Fibroblast of the aortic adventitia (primary cell): Measurements from ENCODE around the gene PRKN. TPM values are rescaled to one million over a fixed set of nuclear protein-coding genes. Genes with fewer than 3 reads are reported as not detected.
A peak's percentile ranks its signal among the peaks of the same experiment; 100 is the strongest.
"Not testable (repeated sequence)": the region's sequence is repeated elsewhere in the genome, so short reads cannot be mapped to it uniquely, and the experiment has no call there.

ENCODE experiments used
- DNase-seq: peaks from one replicate; pipeline ENCODE4 v3.0.0-alpha.2; 2010; ENCODE audit warnings: low read depth
- H3K4me3 ChIP-seq: 2 replicates; pipeline ENCODE4 v1.5.1; 2011; ENCODE audit warnings: low read depth, mild to moderate bottlenecking, control low read depth, low read length, moderate library complexity
- CTCF ChIP-seq: IDR thresholded peaks from 2 replicates; pipeline ENCODE4 v1.5.1; 2011; ENCODE audit warnings: mild to moderate bottlenecking, low read length, control low read depth, inconsistent platforms; ENCODE audit not compliant: insufficient read depth
- total RNA-seq: library from RNA; depleted of rRNA; stranded (reverse); fragments of >200 nt; gene quantifications from 2 replicates; pipeline ENCODE4 v1.2.3, GENCODE V29; 2012; ENCODE audit warnings: low replicate concordance

The PRKN gene
- total RNA-seq, 1 donor: 2.0 TPM

- DNase-seq: no peak
- no peak for TF ChIP-seq CTCF
- H3K4me3 ChIP-seq: no peak overlapping the region
These were observed 322.6 kb downstream of the PRKN start for GRCh38 chr6:162404951-162405350.

- no peak for TF ChIP-seq CTCF
- H3K4me3 ChIP-seq: no peak overlapping the region
- DNase-seq: no peak
These were observed 324.5 kb downstream of the PRKN start for GRCh38 chr6:162403031-162403430.

- DNase-seq: no peak
- no peak for TF ChIP-seq CTCF
These were observed 332.4 kb downstream of the PRKN start for GRCh38 chr6:162395181-162395580.

GRCh38 chr6:162390961-162391811 is 336.4 kb downstream of the PRKN start:
- not testable (repeated sequence) for H3K4me3 ChIP-seq
- DNase-seq: peak; percentile 74

More at GRCh38 chr6:162395181-162395580, 332.4 kb downstream of the PRKN start:
- H3K4me3 ChIP-seq: no peak overlapping the region

GRCh38 chr6:162389343-162390085 is 338.1 kb downstream of the PRKN start:
- no peak for DNase-seq
- H3K4me3 ChIP-seq: no peak overlapping the region
- no peak for TF ChIP-seq CTCF

- TF ChIP-seq CTCF: no peak
These were observed 339.2 kb downstream of the PRKN start for GRCh38 chr6:162388383-162388777.

GRCh38 chr6:162387718-162388382 is 339.7 kb downstream of the PRKN start:
- no peak for DNase-seq
- no peak overlapping the region for H3K4me3 ChIP-seq
- TF ChIP-seq CTCF: no peak

More at GRCh38 chr6:162388383-162388777, 339.2 kb downstream of the PRKN start:
- DNase-seq: no peak
- no peak overlapping the region for H3K4me3 ChIP-seq
